ENCODE measurements around the gene CBARP.
"Not testable (repeated sequence)": the region's sequence is repeated elsewhere in the genome, so short reads cannot be mapped to it uniquely, and the experiment has no call there.

GRCh38 chr19:1200614-1201013, 37.2 kb downstream of the CBARP start:
- not testable (repeated sequence) for TF ChIP-seq CTCF (conservative IDR thresholded peaks at IDR 0.05 in 1 of 2, IDR thresholded peaks at IDR 0.05 in 1 of 2; ENCODE audit: low read depth in 1 of 2, low read length in 2 of 2); EZH2 (IDR thresholded peaks at IDR 0.05; ENCODE audit: low read length, missing control alignments)
